ENCODE measurements around the gene ADAM12.

ADAM12 gene, protein sequence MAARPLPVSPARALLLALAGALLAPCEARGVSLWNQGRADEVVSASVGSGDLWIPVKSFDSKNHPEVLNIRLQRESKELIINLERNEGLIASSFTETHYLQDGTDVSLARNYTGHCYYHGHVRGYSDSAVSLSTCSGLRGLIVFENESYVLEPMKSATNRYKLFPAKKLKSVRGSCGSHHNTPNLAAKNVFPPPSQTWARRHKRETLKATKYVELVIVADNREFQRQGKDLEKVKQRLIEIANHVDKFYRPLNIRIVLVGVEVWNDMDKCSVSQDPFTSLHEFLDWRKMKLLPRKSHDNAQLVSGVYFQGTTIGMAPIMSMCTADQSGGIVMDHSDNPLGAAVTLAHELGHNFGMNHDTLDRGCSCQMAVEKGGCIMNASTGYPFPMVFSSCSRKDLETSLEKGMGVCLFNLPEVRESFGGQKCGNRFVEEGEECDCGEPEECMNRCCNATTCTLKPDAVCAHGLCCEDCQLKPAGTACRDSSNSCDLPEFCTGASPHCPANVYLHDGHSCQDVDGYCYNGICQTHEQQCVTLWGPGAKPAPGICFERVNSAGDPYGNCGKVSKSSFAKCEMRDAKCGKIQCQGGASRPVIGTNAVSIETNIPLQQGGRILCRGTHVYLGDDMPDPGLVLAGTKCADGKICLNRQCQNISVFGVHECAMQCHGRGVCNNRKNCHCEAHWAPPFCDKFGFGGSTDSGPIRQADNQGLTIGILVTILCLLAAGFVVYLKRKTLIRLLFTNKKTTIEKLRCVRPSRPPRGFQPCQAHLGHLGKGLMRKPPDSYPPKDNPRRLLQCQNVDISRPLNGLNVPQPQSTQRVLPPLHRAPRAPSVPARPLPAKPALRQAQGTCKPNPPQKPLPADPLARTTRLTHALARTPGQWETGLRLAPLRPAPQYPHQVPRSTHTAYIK

DNA sequence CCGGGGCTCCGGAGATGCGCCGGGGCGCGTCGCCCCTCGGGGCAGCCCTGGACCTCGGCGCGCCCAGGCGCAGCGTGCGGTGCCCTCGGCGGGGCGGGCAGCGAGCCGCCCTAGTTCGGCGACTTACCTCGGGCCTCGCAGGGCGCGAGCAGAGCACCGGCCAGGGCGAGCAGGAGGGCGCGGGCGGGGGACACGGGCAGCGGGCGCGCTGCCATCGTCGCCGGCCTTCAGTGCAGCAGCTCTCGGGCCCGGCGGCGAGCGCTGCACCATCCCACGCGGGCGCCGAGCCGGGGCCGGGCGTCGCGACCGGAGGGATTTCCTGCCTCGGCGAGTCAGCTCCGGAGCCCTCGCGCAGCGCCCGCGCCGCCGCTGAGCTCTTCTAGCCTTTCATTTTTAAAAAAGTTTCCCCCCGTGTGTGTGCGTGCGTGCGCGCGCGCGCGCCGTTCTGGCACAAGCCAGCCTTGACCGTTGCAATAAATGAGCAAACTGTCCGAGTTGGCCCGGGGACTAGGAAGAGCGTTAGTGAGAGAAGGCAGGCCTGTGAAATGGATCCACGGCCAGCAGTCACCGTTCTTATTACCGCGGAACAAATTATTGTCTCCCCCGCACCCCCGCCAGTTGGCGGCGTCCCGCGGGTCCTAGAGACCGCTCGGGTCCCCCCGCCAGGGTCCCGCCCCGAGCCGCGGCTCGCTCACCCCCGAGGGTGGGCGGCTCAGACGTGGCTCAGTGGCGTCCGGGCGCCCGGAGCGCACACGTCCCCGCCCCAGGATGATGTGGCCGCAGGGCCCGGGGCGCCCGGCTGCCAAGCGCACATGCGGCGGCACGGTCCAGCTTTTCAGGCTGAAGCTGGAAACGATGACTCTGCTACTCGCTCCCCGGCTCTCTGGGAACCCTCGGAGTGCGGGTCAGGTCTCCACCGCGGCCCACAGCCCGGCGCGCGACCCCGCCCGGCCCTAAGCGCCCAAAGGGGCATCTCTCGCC is at the start of gene ADAM12:
TSS of gene ADAM12 (minus strand) at position 547 of the 981 bp plus-strand sequence. CDS start at position 215, 332 bp downstream.
- no peak for DNase-seq

DNA sequence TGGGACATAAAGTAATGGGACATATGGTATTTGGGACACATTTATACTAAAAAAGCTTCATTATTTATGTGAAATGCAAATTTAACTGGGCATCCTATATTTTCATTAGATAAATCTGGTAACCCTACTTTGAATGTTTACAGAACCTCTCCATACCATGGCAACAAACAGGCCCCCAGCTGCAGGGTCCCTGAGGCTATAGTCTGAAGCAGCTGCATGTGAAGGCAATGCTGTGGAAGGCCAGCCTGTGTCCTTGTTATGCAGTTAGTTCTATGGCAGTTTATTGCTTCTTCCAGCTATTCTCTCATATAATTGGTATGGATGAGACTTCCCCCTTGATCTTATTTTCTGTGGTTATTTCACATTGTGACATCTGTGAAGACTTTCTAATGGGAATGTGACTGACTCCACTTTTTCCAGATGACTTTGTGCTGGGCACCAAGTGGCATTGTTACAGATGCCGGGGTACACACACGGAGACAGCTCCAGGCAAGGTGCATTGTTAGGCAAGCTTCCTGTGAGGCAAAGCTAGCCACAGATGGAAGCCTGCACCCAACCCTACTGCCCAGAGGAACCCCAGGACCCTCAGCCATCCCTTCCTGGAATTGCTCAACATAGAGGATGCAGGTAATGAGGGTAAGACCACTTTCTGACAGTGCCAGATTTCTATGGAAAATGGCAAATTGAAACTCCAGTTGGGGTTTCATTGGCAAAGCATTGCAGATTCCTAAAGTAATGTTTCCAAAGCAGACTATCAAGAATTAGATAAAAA is 49.5 kb upstream of the ADAM12 start:
- DNase-seq = no peak

- no peak for DNase-seq
These were observed 46.0 kb upstream of the ADAM12 start for GRCh38 chr10:126434235-126434634.

GRCh38 chr10:126433351-126433750 is 45.1 kb upstream of the ADAM12 start:
- DNase-seq = no peak

DNA sequence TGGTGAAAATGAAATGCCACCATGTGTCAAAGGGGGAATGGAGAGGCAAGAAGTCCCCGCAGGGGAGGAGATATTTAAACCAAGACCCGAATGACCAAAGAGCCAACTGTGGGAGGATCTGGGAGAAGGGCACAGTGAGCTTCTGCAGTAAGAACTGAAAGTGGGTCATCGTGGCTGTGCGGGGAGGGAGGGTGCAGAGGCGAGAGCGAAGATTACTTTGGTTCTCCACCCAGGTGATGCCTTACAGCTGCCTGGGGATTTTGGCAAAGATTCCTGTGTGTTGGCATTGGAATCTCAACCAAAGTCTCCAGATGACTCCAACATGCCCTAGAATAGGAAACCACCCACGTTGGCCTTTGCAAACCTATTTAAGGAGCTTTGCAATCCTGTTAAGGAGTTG is 44.2 kb upstream of the ADAM12 start:
- no peak for DNase-seq

DNA sequence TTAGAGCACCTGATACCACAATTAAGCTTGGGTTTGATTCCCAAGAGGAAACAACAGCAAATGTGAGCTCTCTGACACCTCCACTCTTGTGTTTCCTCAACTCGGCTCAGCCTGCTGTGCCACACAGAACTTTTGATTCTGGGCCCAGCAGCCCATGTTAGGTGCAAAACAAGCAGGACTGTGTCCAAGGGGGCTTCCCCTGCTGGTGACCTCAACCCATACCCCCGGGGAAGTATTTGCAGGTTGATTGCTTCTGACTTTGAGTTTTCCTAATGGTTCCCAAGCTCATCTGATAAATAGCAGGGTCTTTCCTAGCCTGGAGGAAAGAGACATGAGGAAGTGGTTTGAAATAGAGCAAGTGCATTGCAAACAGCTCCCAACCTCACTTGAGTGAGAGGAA is 43.5 kb upstream of the ADAM12 start:
- DNase-seq = no peak

DNA sequence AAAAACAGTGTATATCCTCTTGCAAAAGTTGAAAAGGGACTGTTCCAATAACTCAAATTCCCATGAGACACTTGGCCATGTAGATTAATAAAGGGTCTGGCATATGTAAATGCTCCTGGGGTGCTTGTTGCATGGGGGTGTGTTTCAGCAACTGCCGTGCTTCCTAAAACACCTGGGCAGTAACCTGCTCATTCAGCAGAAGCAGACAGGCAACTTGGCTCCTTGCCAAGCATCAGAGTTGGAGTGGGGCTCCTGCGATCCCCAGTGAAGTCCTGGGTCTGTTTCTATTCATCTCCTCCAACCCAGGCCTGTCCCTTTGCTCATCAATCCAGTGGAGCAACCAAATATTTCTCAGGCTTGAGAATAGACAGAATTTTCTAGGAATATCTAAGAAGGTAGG is 42.2 kb upstream of the ADAM12 start:
- DNase-seq = no peak

GRCh38 chr10:126429275-126429674 is 41.0 kb upstream of the ADAM12 start:
- no peak for DNase-seq

- DNase-seq = no peak
These were observed 37.3 kb upstream of the ADAM12 start for GRCh38 chr10:126425489-126426065.

DNA sequence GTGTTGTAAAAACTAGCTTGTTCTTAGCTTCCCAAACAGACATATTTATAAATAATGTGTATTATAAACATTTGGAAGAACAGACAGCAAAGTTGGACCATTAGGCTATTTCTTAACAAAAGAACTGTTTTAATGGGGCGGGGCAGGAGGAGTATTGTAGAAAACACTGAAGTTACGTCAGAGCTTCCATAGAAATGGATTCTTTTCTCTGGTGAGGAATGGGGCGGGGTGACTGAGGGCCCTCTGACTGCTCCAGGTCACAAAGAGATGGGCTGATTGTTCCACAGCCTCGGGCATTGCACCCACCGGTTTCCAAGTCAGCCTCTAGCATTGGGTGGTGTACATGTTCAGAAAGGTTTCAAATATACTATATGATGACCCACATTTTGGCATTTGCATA is 36.8 kb upstream of the ADAM12 start:
- no peak for DNase-seq

GRCh38 chr10:126423732-126424491 is 35.6 kb upstream of the ADAM12 start:
- no peak for DNase-seq

- no peak for DNase-seq
These were observed 34.3 kb upstream of the ADAM12 start for GRCh38 chr10:126422567-126422966.

GRCh38 chr10:126421756-126422256 is 33.5 kb upstream of the ADAM12 start:
- DNase-seq = no peak

GRCh38 chr10:126420567-126421300 is 32.5 kb upstream of the ADAM12 start:
- no peak for DNase-seq

GRCh38 chr10:126417220-126417825 is 29.0 kb upstream of the ADAM12 start:
- no peak for DNase-seq

- DNase-seq = no peak
These were observed 21.5 kb upstream of the ADAM12 start for GRCh38 chr10:126409821-126410220.

GRCh38 chr10:126408953-126409641 is 20.8 kb upstream of the ADAM12 start:
- DNase-seq = no peak

DNA sequence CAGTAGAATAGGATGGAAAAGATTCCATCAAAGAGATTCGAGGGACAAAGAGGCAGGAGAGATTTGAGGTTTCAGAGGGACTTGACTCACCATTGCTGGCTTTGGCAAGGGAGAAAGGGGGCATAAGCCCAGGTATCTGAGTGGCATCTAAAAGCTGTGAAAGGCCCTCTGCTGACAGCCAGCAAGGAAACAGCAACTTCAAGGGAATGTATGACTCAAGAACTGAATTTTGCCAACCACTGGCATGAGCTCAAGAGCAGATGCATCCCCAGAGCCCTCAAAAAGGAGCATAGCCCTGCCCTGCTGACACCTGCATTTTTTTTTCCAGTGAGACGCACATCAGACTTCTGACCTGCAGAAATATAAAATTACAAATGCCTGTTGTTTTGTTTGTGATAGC is 19.6 kb upstream of the ADAM12 start:
- DNase-seq = no peak
